ENCODE results near the gene ABCC5.

ABCC5 gene

GRCh38 chr3:183924956-183925355 is 92.7 kb downstream of the ABCC5 start:
- H3K27me3 ChIP-seq (ENCODE audit: low read length) = no peaks in the 10 kb centered on the region
- H3K27ac ChIP-seq (ENCODE audit: low read depth, low read length) = no peak overlapping the region
- no peaks in the 10 kb centered on the region for H3K79me2 ChIP-seq (ENCODE audit: insufficient read depth, low read length)
- no peaks in the 10 kb centered on the region for H3K9me2 ChIP-seq (replicated peaks; ENCODE audit: insufficient read depth, low read length)
- no peak overlapping the region for H3K4me3 ChIP-seq (ENCODE audit: insufficient read depth, low read length, poor library complexity, severe bottlenecking)
- no peak overlapping the region for H2AFZ ChIP-seq (ENCODE audit: low read depth, low read length, severe bottlenecking)
- H3K9me3 ChIP-seq (ENCODE audit: insufficient read depth, low read length) = no peaks in the 10 kb centered on the region
- H4K20me1 ChIP-seq (ENCODE audit: low read depth, low read length) = no peaks in the 10 kb centered on the region
- no peaks in the 10 kb centered on the region for H3K36me3 ChIP-seq (ENCODE audit: low read length)
- H3K9ac ChIP-seq (ENCODE audit: low read length) = no peak overlapping the region
- no peak overlapping the region for H3K4me2 ChIP-seq (ENCODE audit: low read depth, low read length, poor library complexity, severe bottlenecking)
- TF ChIP-seq, protein P1, sequence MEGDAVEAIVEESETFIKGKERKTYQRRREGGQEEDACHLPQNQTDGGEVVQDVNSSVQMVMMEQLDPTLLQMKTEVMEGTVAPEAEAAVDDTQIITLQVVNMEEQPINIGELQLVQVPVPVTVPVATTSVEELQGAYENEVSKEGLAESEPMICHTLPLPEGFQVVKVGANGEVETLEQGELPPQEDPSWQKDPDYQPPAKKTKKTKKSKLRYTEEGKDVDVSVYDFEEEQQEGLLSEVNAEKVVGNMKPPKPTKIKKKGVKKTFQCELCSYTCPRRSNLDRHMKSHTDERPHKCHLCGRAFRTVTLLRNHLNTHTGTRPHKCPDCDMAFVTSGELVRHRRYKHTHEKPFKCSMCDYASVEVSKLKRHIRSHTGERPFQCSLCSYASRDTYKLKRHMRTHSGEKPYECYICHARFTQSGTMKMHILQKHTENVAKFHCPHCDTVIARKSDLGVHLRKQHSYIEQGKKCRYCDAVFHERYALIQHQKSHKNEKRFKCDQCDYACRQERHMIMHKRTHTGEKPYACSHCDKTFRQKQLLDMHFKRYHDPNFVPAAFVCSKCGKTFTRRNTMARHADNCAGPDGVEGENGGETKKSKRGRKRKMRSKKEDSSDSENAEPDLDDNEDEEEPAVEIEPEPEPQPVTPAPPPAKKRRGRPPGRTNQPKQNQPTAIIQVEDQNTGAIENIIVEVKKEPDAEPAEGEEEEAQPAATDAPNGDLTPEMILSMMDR (IDR thresholded peaks at IDR 0.05; ENCODE audit: insufficient read depth, low read length, poor library complexity, severe bottlenecking) = no peak
- TF ChIP-seq EZH2phosphoT487 (conservative IDR thresholded peaks at IDR 0.05; ENCODE audit: low read length) = no peak
- no peaks in the 10 kb centered on the region for H3F3A ChIP-seq (ENCODE audit: insufficient read depth)

- TF ChIP-seq, protein P1 (IDR thresholded peaks at IDR 0.05; ENCODE audit: insufficient read depth, low read length, poor library complexity, severe bottlenecking) = no peak
- TF ChIP-seq EZH2phosphoT487 (conservative IDR thresholded peaks at IDR 0.05; ENCODE audit: low read length) = no peak
- no peak overlapping the region for H3K9ac ChIP-seq (ENCODE audit: low read length)
These were observed 93.1 kb downstream of the ABCC5 start for GRCh38 chr3:183924543-183924942.

DNA sequence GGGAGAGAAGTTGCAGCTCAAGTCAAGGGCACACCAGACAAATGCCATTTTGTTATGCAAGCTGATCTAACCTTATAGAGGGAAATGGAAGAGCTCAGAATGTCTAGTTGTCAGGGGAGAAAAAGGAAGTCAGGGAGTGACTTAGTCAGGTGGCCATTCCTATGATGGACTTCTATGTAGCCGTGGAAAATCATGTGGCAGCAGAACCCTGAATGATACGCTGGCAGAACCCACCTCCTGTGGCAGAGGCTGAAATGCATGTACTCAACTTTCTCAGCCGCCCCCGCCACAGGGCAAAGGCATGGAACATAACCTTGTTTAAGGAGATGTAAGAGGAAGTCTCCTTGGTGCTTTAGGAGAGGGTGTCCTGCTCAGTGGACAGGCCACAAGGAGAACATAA is 95.3 kb downstream of the ABCC5 start:
- Histone ChIP-seq H3K27me3 (ENCODE audit: low read length) (no peaks in the 10 kb centered on the region), H3K36me3 (ENCODE audit: low read length) (no peaks in the 10 kb centered on the region), H3K4me2 (ENCODE audit: low read depth, low read length, poor library complexity, severe bottlenecking) (no peak overlapping the region), H3K27ac (ENCODE audit: low read depth, low read length) (no peak overlapping the region), H3K4me3 (ENCODE audit: insufficient read depth, low read length, poor library complexity, severe bottlenecking) (no peak overlapping the region), H3K9ac (ENCODE audit: low read length) (no peak overlapping the region), H3K79me2 (ENCODE audit: insufficient read depth, low read length) (no peaks in the 10 kb centered on the region), H3K9me3 (ENCODE audit: insufficient read depth, low read length) (no peaks in the 10 kb centered on the region), H4K20me1 (ENCODE audit: low read depth, low read length) (no peaks in the 10 kb centered on the region), H3F3A (ENCODE audit: insufficient read depth) (no peaks in the 10 kb centered on the region), H2AFZ (ENCODE audit: low read depth, low read length, severe bottlenecking) (no peak overlapping the region), H3K9me2 (replicated peaks; ENCODE audit: insufficient read depth, low read length) (no peaks in the 10 kb centered on the region)
- no peak for TF ChIP-seq EZH2phosphoT487 (conservative IDR thresholded peaks at IDR 0.05; ENCODE audit: low read length)
- TF ChIP-seq, protein P1 (IDR thresholded peaks at IDR 0.05; ENCODE audit: insufficient read depth, low read length, poor library complexity, severe bottlenecking) = no peak

More at GRCh38 chr3:183924543-183924942, 93.1 kb downstream of the ABCC5 start:
- Histone ChIP-seq H4K20me1 (ENCODE audit: low read depth, low read length) (no peaks in the 10 kb centered on the region), H2AFZ (ENCODE audit: low read depth, low read length, severe bottlenecking) (no peak overlapping the region), H3K79me2 (ENCODE audit: insufficient read depth, low read length) (no peaks in the 10 kb centered on the region), H3K36me3 (ENCODE audit: low read length) (no peaks in the 10 kb centered on the region), H3F3A (ENCODE audit: insufficient read depth) (no peaks in the 10 kb centered on the region), H3K9me2 (replicated peaks; ENCODE audit: insufficient read depth, low read length) (no peaks in the 10 kb centered on the region), H3K4me2 (ENCODE audit: low read depth, low read length, poor library complexity, severe bottlenecking) (no peak overlapping the region), H3K27me3 (ENCODE audit: low read length) (no peaks in the 10 kb centered on the region), H3K4me3 (ENCODE audit: insufficient read depth, low read length, poor library complexity, severe bottlenecking) (no peak overlapping the region), H3K9me3 (ENCODE audit: insufficient read depth, low read length) (no peaks in the 10 kb centered on the region), H3K27ac (ENCODE audit: low read depth, low read length) (no peak overlapping the region)
